Measurements from ENCODE around the gene TBC1D21. TPM values are rescaled to one million over a fixed set of nuclear protein-coding genes. Genes with fewer than 3 reads are reported as not detected.

Gene TBC1D21
- total and polyA plus RNA-seq, 8 donors = not detected

GRCh38 chr15:73838831-73839426 is 34.4 kb upstream of the TBC1D21 start:
- no peak for TF ChIP-seq CTCF (IDR thresholded peaks at IDR 0.05)
- WGBS, 2 donors = 25 to 29% methylated on average over 12 of the region's 12 CpGs
- no peak overlapping the region for H3K4me3 ChIP-seq
- no peaks in the 10 kb centered on the region for H3K9me3 ChIP-seq
- DNase-seq = peak; percentile 42 to 88 (median 71)
- FAIRE-seq = no peak
- no peaks in the 10 kb centered on the region for H3K36me3 ChIP-seq
- H3K4me1 ChIP-seq = no peaks in the 10 kb centered on the region
- peak; percentile 75 to 96 (median 89) for ATAC-seq
- intact Hi-C loops (cut with DNase I) = no loop called here
- no peak overlapping the region for H3K27ac ChIP-seq
- no peaks in the 10 kb centered on the region for H3K27me3 ChIP-seq

- DNase-seq (no peak), ATAC-seq (no peak), FAIRE-seq (no peak)
- no peaks in the 10 kb centered on the region for H3K9me3 ChIP-seq
- H3K4me1 ChIP-seq = no peaks in the 10 kb centered on the region
- 73 to 92% methylated on average over 8 of the region's 8 CpGs for WGBS, 2 donors
- H3K27me3 ChIP-seq = no peaks in the 10 kb centered on the region
- no peak overlapping the region for H3K4me3 ChIP-seq
- intact Hi-C loops (cut with DNase I) = no loop called here
- TF ChIP-seq CTCF (IDR thresholded peaks at IDR 0.05) = no peak
- H3K36me3 ChIP-seq = no peaks in the 10 kb centered on the region
- no peak overlapping the region for H3K27ac ChIP-seq
Observed at GRCh38 chr15:73839699-73840377, 33.5 kb upstream of the TBC1D21 start.

- H3K4me3 ChIP-seq = no peak overlapping the region
Observed at GRCh38 chr15:73840771-73841170, 32.6 kb upstream of the TBC1D21 start.

GRCh38 chr15:73841756-73842725 is 31.3 kb upstream of the TBC1D21 start:
- no peak for DNase-seq
- Histone ChIP-seq H3K27ac (no peak overlapping the region), H3K27me3 (no peaks in the 10 kb centered on the region), H3K9me3 (no peaks in the 10 kb centered on the region), H3K4me1 (no peaks in the 10 kb centered on the region), H3K4me3 (no peak overlapping the region), H3K36me3 (no peaks in the 10 kb centered on the region)
- 53 to 59% methylated on average over 17 of the region's 17 CpGs for WGBS, 2 donors
- intact Hi-C loops (cut with DNase I) = no loop called here
- no peak for FAIRE-seq
- no peak for ATAC-seq
- TF ChIP-seq CTCF (IDR thresholded peaks at IDR 0.05) = no peak

More at GRCh38 chr15:73840771-73841170, 32.6 kb upstream of the TBC1D21 start:
- no peak for DNase-seq
- H3K27ac ChIP-seq = no peak overlapping the region
- no peak for ATAC-seq
- no peak for TF ChIP-seq CTCF (IDR thresholded peaks at IDR 0.05)
- H3K27me3 ChIP-seq = no peaks in the 10 kb centered on the region
- intact Hi-C loops (cut with DNase I) = no loop called here
- H3K36me3 ChIP-seq = no peaks in the 10 kb centered on the region
- no peak for FAIRE-seq
- WGBS, 2 donors = 66 to 76% methylated on average over 8 of the region's 8 CpGs
- H3K4me1 ChIP-seq = no peaks in the 10 kb centered on the region
- H3K9me3 ChIP-seq = no peaks in the 10 kb centered on the region

Measured in pancreas (tissue), 10 donors.